ENCODE results near the gene METTL16.

The METTL16 gene

DNA sequence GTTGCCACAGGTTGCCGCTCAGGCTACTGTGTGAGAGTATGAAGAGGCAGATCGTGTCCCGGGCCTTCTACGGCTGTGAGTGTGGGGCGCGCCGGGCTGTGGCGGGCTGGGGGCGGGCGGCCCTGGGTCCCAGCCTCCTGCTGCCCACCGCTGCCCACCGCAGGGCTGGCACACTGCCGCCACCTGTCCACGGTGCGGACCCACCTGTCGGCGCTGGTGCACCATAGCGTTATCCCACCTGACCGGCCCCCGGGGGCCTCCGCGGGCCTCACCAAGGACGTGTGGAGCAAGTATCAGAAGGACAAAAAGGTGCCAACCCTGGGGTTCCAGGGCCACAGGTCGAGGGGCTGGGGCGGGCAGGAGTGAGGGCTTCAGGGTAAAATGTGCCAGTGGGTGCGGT is 139.5 kb downstream of the METTL16 start:
- H3K4me3 ChIP-seq (ENCODE audit: control insufficient read depth, low read depth, low read length), result no peak overlapping the region
- TF ChIP-seq, protein P1, sequence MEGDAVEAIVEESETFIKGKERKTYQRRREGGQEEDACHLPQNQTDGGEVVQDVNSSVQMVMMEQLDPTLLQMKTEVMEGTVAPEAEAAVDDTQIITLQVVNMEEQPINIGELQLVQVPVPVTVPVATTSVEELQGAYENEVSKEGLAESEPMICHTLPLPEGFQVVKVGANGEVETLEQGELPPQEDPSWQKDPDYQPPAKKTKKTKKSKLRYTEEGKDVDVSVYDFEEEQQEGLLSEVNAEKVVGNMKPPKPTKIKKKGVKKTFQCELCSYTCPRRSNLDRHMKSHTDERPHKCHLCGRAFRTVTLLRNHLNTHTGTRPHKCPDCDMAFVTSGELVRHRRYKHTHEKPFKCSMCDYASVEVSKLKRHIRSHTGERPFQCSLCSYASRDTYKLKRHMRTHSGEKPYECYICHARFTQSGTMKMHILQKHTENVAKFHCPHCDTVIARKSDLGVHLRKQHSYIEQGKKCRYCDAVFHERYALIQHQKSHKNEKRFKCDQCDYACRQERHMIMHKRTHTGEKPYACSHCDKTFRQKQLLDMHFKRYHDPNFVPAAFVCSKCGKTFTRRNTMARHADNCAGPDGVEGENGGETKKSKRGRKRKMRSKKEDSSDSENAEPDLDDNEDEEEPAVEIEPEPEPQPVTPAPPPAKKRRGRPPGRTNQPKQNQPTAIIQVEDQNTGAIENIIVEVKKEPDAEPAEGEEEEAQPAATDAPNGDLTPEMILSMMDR (IDR thresholded peaks at IDR 0.05; ENCODE audit: control insufficient read depth, insufficient read depth, low read depth, low read length, missing control alignments), result no peak
- no peak for DNase-seq (ENCODE audit: low read depth)

DNA sequence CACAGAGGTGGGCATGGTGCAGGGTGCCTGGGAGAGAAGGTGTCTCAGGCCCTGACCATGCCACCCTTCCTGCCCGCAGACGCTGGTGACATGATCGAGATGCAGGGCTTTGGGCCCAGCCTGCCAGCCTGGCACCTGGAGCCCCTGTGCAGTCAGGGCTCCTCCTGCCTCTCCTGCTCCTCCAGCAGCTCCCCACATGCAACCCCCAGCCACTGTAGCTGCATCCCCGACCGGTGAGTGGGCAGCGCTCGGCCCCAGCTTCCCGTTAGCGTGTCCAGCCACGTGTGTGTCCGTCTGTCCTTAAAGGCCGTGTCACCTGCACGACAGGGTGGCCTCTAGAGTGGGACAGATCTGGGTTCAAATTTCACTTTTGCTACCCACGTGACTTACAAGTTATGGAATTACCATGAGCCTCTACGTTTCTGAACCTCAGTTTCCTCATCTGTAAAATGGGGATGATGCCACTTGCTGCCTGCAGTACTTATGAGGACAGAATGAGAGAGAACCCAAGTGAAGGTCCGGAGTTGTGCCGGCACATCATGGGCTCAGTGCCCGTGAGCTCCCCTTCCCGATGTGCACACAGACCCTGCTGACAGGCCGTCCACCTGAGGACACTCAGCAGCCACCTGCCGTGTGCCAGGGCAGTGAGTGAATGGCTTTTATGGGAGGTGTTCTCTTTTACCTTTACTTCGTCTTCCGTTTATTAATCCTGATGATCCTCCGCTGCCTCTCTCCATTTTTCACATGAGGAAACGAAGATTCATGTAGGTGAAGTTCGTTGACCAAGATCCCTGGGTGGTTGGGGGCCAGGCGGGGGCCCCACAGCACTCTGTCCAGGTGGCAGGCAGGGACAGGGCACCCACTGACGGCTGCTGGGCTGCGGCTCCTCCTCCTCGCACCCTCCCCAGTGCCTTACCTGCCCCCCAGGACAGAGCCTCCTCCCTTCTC is 140.2 kb downstream of the METTL16 start:
- no peak for DNase-seq (ENCODE audit: low read depth)
- TF ChIP-seq, protein P1 (IDR thresholded peaks at IDR 0.05; ENCODE audit: control insufficient read depth, insufficient read depth, low read depth, low read length, missing control alignments), result no peak
- H3K4me3 ChIP-seq (ENCODE audit: control insufficient read depth, low read depth, low read length), result no peak overlapping the region

DNA sequence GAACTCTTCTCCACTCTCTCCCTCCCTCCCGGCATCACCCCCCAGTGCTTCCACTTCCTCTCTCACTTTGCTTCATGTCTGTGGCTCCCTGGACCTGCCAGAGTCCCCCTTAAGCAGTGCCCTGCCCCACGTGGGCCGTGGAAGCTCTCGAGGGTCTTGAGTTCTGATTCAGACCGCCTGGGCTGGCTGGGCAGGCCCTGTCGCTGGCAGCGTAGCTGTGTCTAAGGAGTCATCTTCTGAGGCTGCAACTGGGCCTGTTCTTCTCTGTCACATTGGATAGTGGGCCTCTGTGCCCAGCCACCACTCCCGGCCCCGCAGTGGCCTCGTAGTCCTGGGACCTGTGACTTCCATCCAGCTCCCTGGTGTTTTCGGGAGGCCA is 141.5 kb downstream of the METTL16 start:
- DNase-seq (ENCODE audit: low read depth), result no peak
- TF ChIP-seq, protein P1 (IDR thresholded peaks at IDR 0.05; ENCODE audit: control insufficient read depth, insufficient read depth, low read depth, low read length, missing control alignments), result no peak
- no peak overlapping the region for H3K4me3 ChIP-seq (ENCODE audit: control insufficient read depth, low read depth, low read length)

DNA sequence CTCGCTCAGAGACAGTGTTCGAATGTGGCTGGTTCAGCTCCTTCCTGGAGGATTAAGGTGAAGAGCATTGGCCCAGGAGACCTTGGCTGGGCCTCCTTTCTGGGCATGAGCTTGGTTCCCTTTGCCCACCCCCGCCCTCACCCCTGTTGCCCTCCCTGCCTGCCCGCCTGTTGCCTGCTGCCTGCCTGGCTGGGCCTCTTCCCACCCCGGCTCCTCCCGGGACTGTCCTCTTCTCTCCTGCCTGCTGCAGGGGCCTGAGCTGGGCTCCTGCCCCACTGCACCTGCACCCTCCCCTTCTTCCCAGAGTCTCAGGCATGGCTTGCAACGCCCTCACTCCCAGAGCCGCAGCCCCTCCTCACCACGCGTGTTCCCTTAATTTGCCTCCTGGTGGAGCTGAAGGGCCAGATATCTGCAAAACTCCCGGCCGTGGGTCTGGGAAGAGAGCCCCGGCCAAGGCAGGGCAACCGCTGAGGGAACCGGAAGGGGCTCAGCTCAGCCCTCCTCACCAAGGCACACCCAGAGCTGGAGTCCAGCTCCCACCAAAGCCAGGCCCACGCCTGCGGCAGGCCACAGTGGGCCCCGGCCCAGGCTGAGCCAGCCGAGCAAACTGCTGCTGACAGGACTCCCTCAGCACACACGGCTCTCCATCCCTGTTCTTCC is 142.0 kb downstream of the METTL16 start:
- DNase-seq (ENCODE audit: low read depth), result no peak
- TF ChIP-seq, protein P1 (IDR thresholded peaks at IDR 0.05; ENCODE audit: control insufficient read depth, insufficient read depth, low read depth, low read length, missing control alignments), result no peak

DNA sequence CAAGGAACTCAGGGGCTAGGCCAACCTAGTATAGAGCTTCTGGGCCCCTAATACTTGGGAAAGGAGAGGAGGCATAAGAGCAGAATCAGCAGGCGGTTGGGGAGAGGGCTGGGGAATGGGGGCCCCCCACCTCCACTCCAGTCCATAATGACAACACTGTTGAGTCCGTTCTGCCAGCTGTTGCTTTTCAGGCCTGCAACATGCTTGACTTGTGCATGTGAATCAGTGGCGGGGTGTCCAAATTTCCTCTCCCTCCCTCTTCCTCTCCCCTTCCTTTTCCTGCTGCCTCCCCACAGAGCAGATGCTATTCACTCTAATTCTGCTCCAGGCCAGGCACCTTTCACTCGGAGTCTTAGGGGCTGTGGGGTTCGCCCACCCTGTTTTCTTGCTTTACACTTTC is 142.6 kb downstream of the METTL16 start:
- no peak for DNase-seq (ENCODE audit: low read depth)
- TF ChIP-seq, protein P1 (IDR thresholded peaks at IDR 0.05; ENCODE audit: control insufficient read depth, insufficient read depth, low read depth, low read length, missing control alignments), result no peak
- H3K4me3 ChIP-seq (ENCODE audit: control insufficient read depth, low read depth, low read length), result no peak overlapping the region

More for the DNA sequence above, 142.0 kb downstream of the METTL16 start:
- H3K4me3 ChIP-seq (ENCODE audit: control insufficient read depth, low read depth, low read length), result no peak overlapping the region

DNA sequence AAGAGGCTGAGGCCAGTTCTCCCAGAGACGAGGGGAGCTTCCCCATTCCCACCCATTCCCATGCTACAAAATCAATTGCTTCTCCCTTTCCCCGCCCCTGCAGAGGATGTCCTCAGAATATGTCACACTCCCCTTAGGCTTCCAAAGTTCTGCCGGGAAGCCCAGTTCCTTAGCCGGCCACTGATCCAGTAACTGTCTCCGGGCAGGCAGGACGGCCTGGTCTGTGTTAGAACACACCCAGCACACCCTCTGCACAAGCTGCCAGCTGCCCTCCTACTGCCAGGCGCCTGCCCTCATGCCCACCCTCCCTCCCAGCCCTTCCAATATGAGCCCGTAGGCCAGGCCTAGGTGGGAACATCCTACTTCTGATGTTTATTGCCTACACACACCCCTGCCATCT is 143.3 kb downstream of the METTL16 start:
- TF ChIP-seq, protein P1 (IDR thresholded peaks at IDR 0.05; ENCODE audit: control insufficient read depth, insufficient read depth, low read depth, low read length, missing control alignments), result no peak
- no peak overlapping the region for H3K4me3 ChIP-seq (ENCODE audit: control insufficient read depth, low read depth, low read length)
- DNase-seq (ENCODE audit: low read depth), result no peak

Data from AG09309 (cell line).